Measurements from ENCODE around the gene TBL3. TPM values are rescaled to one million over a fixed set of nuclear protein-coding genes. Genes with fewer than 3 reads are reported as not detected.

Gene TBL3
- total and polyA plus RNA-seq, 11 donors = 19.3 to 68.7 (median 22.0) TPM

DNA sequence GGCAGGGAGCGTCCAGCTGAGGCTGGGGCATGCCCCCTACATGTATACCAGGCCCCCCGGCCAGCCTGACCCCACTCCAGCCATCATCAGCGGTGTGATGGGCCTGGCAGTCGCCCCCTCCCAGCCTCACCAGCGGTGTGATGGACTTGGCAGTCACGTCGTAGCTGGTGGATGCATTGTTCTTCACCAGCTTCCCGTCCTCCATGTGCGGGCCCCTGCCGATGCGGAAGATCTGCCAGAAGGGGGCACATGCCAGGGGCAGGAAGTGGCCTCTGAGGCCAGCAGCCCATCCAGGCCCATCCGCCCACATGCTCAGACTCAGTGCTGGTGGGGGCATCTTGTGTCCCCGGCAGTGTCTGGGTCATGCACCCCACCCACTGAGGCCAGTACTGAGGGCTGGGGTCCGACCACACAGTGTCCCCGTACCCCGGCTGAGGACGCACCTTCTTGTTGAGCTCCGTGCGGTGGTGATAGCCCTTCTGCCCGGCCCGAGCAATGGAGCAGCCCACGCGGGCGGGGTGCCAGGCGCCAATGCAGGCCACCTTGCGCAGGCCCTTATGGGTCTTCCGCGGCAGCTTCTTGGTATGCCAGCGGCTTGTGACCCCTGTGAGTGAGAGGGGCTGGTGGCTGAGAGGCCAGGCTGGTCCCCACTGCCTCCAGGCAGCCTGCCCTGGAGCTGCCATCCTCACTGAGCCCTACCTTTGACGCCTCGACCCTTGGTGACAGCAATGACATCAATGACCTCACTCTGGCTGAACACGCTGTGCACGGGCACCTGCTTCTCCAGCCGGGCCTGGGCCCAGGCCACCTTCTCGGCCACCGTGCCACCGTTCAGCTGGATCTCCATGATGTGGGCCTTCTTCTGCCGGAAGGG is 25.1 kb upstream of the TBL3 start:
- Histone ChIP-seq H3K36me3 (peaks cover 0 to 4% (median 0%) of the 10 kb centered on the region in 9 donors), H3K4me1 (peaks cover 0 to 35% (median 16%) of the 10 kb centered on the region in 12 donors), H3K9me3 (no peaks in the 10 kb centered on the region), H3K4me3 (no peak overlapping the region), H3K27ac (peak overlapping the region in 2 of 12 donors; percentile 8 to 11), H3K27me3 (no peaks in the 10 kb centered on the region)
- intact Hi-C loops (cut with DNase I) = no loop called here
- ATAC-seq = no peak
- TF ChIP-seq POLR2A (IDR thresholded peaks at IDR 0.05) = no peak
- TF ChIP-seq, protein P1, sequence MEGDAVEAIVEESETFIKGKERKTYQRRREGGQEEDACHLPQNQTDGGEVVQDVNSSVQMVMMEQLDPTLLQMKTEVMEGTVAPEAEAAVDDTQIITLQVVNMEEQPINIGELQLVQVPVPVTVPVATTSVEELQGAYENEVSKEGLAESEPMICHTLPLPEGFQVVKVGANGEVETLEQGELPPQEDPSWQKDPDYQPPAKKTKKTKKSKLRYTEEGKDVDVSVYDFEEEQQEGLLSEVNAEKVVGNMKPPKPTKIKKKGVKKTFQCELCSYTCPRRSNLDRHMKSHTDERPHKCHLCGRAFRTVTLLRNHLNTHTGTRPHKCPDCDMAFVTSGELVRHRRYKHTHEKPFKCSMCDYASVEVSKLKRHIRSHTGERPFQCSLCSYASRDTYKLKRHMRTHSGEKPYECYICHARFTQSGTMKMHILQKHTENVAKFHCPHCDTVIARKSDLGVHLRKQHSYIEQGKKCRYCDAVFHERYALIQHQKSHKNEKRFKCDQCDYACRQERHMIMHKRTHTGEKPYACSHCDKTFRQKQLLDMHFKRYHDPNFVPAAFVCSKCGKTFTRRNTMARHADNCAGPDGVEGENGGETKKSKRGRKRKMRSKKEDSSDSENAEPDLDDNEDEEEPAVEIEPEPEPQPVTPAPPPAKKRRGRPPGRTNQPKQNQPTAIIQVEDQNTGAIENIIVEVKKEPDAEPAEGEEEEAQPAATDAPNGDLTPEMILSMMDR (IDR thresholded peaks at IDR 0.05) = no peak
- DNase-seq = no peak
- WGBS, 4 donors = 72 to 85% (median 79%) methylated on average over 24 to 38 of the region's 38 CpGs

DNA sequence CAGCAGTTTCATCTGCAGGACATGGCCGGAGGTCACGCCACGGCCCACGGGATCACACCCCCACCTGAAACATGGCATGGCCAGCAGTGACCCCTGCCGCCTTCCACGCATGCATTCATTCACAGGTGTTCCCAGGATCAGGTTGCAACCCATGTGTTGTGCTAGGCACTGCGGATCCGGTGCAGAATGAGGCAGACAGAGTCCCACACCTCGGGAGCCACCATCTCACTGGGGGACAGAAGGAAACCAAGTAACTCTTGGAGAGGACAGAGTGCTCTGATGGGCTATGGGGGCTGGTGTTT is 24.5 kb upstream of the TBL3 start:
- Histone ChIP-seq H3K36me3 (peaks cover 0 to 4% (median 0%) of the 10 kb centered on the region in 9 donors), H3K27me3 (no peaks in the 10 kb centered on the region), H3K4me1 (peaks cover 0 to 29% (median 10%) of the 10 kb centered on the region in 12 donors), H3K4me3 (no peak overlapping the region), H3K27ac (peak overlapping the region in 2 of 12 donors; percentile 8 to 11), H3K9me3 (no peaks in the 10 kb centered on the region)
- intact Hi-C loops (cut with DNase I) = no loop called here
- no peak for DNase-seq
- WGBS, 4 donors = 85 to 95% (median 90%) methylated on average over 8 to 9 of the region's 9 CpGs
- TF ChIP-seq POLR2A (IDR thresholded peaks at IDR 0.05) = no peak
- TF ChIP-seq, protein P1 (IDR thresholded peaks at IDR 0.05) = no peak
- no peak for ATAC-seq

DNA sequence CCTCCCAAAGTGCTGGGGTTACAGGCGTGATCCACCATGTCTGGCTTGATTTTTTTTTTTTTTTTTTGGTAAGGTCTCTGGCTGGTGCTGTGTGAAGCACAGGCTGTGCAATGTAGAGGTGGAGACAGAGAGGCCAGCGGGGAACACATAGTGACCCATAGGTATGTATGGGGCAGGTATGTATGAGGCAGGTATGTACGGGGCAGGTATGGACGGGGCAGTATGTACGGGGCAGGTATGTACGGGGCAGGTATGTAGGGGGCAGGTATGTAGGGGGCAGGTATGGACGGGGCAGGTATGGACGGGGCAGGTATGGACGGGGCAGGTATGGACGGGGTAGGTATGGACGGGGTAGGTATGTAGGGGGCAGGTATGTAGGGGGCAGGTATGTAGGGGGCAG is 22.3 kb upstream of the TBL3 start:
- ATAC-seq = no peak
- no peak for TF ChIP-seq POLR2A (IDR thresholded peaks at IDR 0.05)
- TF ChIP-seq, protein P1 (IDR thresholded peaks at IDR 0.05) = no peak
- WGBS, 4 donors = 86 to 94% (median 93%) methylated on average over 10 to 11 of the region's 11 CpGs
- peaks cover 0 to 30% (median 5%) of the 10 kb centered on the region in 12 donors for H3K4me1 ChIP-seq
- no peak overlapping the region for H3K4me3 ChIP-seq
- no peak for DNase-seq
- peak overlapping the region in 1 of 12 donors; percentile 37 for H3K27ac ChIP-seq
- H3K27me3 ChIP-seq = no peaks in the 10 kb centered on the region
- no peaks in the 10 kb centered on the region for H3K9me3 ChIP-seq
- intact Hi-C loops (cut with DNase I) = no loop called here
- H3K36me3 ChIP-seq = peaks cover 0 to 4% (median 0%) of the 10 kb centered on the region in 9 donors

DNA sequence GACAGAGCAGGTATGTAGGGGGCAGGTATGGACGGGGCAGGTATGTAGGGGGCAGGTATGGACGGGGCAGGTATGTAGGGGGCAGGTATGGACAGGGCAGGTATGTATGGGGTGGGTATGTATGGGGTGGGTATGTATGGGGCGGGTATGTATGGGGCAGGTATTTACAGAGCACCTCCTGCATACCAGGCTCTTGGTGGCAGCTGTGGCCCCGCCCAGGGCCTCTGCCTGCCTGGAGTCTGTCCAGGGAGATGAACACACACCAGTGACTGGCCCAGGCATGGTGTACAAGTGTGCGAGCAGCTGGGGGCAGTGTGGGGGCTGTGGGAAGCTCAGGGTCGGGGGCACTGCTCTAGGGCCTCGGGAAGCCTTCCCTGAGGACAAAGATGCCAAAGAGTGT is 21.8 kb upstream of the TBL3 start:
- H3K9me3 ChIP-seq = no peaks in the 10 kb centered on the region
- WGBS, 4 donors = 39 to 68% (median 55%) methylated on average over 4 to 7 of the region's 7 CpGs
- DNase-seq (peak in 1 of 5 donors; percentile 55), ATAC-seq (peak; percentile 4 to 36 (median 22))
- intact Hi-C loops (cut with DNase I) = no loop called here
- no peak for TF ChIP-seq POLR2A (IDR thresholded peaks at IDR 0.05)
- TF ChIP-seq, protein P1 (IDR thresholded peaks at IDR 0.05) = no peak
- H3K36me3 ChIP-seq = peaks cover 0 to 4% (median 0%) of the 10 kb centered on the region in 9 donors
- H3K4me3 ChIP-seq = no peak overlapping the region
- H3K4me1 ChIP-seq = peaks cover 0 to 30% (median 5%) of the 10 kb centered on the region in 12 donors
- H3K27ac ChIP-seq = peak overlapping the region; percentile 59 to 97 (median 83)
- no peaks in the 10 kb centered on the region for H3K27me3 ChIP-seq

Measured in heart left ventricle (tissue), 16 donors.